ENCODE results near the gene CTTNBP2.

Gene CTTNBP2

DNA sequence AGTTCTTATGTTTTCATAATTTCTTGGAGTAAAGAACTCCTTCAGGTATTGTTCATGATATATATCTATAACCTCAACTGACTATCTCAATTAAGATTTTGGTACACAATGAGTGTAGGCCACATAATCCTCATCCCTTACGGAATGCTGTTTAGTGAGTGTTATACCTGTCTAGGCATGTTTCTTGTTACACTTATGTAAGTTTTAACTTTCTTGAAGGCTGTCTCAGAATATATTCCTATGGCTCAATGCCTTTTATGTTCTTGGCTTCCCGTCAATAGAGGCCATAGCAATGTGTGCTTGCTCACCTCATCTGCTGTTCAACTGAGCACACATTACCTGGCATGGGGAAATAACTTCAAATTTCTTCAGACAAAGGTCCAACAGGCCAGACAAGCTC is 185.1 kb downstream of the CTTNBP2 start:
- Mint-ChIP-seq H3K4me3 (no peak overlapping the region), H3K4me1 (no peaks in the 10 kb centered on the region), H3K27me3 (peaks cover 14% of the 10 kb centered on the region), H3K27ac (no peak overlapping the region), H3K9me3 (no peaks in the 10 kb centered on the region)
- ATAC-seq (no peak), DNase-seq (no peak)

- Mint-ChIP-seq H3K27ac (no peak overlapping the region), H3K9me3 (no peaks in the 10 kb centered on the region), H3K4me1 (no peaks in the 10 kb centered on the region), H3K27me3 (peaks cover 14% of the 10 kb centered on the region), H3K4me3 (no peak overlapping the region)
- DNase-seq (no peak), ATAC-seq (no peak)
These were observed 186.8 kb downstream of the CTTNBP2 start for GRCh38 chr7:117686311-117686935.

DNA sequence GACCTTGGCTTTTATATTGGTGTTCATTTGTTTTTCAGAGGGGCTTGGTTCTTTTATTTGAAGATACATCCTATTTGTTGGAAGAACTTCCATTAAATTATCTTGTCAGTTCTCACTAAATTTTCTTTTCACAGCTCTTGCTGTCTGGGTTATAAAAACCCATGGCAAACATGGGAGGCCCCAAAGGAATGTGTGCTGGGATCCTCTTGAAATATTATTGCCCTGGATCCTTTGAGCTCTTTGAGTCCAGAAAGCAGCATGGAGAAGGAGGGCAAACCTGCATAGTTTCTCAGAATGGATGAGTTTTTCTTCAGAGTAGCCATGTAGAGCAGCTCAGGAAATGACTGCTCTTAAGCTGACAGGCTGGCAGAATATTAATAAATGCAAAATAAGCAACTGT is 187.4 kb downstream of the CTTNBP2 start:
- H3K4me1 Mint-ChIP-seq: no peaks in the 10 kb centered on the region
- no peaks in the 10 kb centered on the region for H3K9me3 Mint-ChIP-seq
- H3K27me3 Mint-ChIP-seq: peaks cover 14% of the 10 kb centered on the region
- ATAC-seq: no peak
- DNase-seq: no peak
- peak overlapping the region in 1 of 2 donors; percentile 16 for H3K27ac Mint-ChIP-seq
- H3K4me3 Mint-ChIP-seq: no peak overlapping the region

- ATAC-seq (no peak), DNase-seq (no peak)
- Mint-ChIP-seq H3K9me3 (no peaks in the 10 kb centered on the region), H3K4me1 (no peaks in the 10 kb centered on the region), H3K27me3 (no peaks in the 10 kb centered on the region), H3K4me3 (no peak overlapping the region), H3K27ac (no peak overlapping the region)
These were observed 189.6 kb downstream of the CTTNBP2 start for GRCh38 chr7:117683430-117684175.

DNA sequence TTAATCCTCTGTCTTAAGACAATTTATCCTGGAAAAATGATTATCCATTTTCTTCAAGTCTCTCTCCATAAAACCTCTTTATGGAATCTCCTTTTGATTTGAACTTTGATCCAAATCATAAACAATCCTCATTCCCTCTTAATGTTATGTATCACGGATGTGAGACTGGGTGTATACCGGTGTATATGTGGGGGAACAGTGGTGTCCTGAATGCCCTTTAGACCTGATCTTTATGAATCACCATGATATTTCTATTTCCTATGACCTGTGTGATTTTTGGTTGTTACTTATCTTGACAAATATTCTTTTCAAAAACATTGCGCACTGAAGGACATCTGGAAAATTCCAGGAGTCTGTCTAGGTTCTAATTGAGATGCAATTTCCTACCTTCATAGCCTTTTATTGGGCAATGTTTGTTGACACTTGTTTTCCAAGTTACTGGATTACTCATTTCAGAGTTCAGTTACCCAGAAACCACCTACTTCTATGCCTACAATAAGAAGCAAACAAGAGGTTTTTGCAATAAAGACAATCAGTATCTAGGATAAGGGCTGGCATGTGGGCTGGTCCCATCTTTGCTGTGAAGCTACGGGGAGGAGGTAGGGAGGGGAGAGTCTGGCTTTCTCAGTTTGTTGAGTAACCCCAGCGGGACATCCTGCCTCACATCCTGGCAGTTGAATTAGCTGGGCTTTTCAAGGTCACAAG is 190.4 kb downstream of the CTTNBP2 start:
- no peaks in the 10 kb centered on the region for H3K9me3 Mint-ChIP-seq
- H3K4me1 Mint-ChIP-seq: no peaks in the 10 kb centered on the region
- H3K27me3 Mint-ChIP-seq: no peaks in the 10 kb centered on the region
- ATAC-seq: no peak
- no peak overlapping the region for H3K27ac Mint-ChIP-seq
- no peak for DNase-seq
- H3K4me3 Mint-ChIP-seq: no peak overlapping the region

DNA sequence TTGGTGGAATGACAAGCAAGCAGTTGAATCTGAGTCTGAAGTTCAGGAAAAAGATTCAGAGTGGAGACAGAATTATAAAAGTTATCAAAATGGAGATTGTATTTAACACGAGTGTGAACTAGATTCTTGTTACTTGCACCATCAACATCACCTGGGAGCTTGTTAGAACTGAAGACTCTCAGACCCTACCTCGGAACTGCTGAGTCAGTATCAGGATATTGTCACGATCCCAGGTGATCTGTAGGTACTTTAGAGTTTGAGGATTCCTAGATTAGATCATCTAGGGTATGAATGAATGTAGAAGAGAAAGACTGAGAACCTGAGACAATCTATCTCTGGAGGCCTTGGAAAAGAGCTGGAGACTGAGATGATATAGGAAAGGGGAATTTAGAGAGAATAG is 194.1 kb downstream of the CTTNBP2 start:
- no peak overlapping the region for H3K4me3 Mint-ChIP-seq
- H3K27ac Mint-ChIP-seq: no peak overlapping the region
- ATAC-seq (no peak), DNase-seq (no peak)
- H3K27me3 Mint-ChIP-seq: no peaks in the 10 kb centered on the region
- no peaks in the 10 kb centered on the region for H3K4me1 Mint-ChIP-seq
- H3K9me3 Mint-ChIP-seq: no peaks in the 10 kb centered on the region

DNA sequence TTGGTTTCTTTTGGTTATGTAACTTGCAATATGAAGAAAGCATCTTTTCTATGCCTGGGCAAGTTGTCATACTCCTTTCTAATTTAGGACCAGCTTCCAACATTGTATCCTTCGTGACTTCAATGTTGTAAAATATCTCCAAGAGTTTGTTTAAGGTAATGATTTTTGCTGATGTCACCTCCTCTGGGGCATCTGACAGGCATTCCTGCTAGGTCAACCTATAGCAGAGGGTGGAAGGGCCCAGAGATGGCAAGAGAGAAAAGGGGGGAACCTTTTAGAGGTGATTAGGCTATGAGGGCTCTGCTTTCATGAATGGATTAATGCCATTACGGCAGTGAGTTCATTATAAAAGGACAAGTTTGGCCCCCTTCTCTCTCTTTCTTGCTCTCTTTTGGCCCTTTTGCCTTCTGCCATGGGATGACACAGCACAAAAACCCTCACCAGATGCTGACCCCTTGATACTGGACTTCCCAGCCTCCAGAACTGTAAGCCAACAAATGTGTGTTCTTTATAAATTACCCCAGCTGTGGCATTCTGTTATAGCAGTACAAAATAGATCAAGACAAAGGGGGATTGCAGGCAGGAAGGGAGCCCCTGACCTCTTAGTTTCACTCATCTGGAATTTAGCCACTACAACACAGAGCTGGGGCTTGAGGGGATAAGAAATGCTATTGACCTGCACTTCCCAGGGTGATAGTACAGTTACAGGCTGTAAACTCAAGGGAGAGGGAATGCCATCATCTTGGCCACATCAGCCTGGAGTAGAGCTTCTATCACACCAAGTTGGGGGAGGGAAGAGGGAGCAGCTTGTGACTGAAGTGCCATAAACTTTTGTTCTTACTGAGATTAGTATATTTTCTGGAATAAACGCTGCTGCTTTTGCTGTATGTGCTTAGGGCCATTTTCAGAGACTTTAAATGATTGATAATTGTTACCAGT is 197.5 kb downstream of the CTTNBP2 start:
- Mint-ChIP-seq H3K4me1 (no peaks in the 10 kb centered on the region), H3K9me3 (no peaks in the 10 kb centered on the region)
- no peak for ATAC-seq

GRCh38 chr7:117674617-117675016 is 198.6 kb downstream of the CTTNBP2 start:
- no peaks in the 10 kb centered on the region for H3K4me1 Mint-ChIP-seq
- H3K9me3 Mint-ChIP-seq: no peaks in the 10 kb centered on the region
- DNase-seq (no peak), ATAC-seq (no peak)
- no peak overlapping the region for H3K4me3 Mint-ChIP-seq
- H3K27ac Mint-ChIP-seq: no peak overlapping the region
- no peaks in the 10 kb centered on the region for H3K27me3 Mint-ChIP-seq

More for the DNA sequence above, 197.5 kb downstream of the CTTNBP2 start:
- H3K27ac Mint-ChIP-seq: no peak overlapping the region
- no peak for DNase-seq
- no peak overlapping the region for H3K4me3 Mint-ChIP-seq
- H3K27me3 Mint-ChIP-seq: no peaks in the 10 kb centered on the region

GRCh38 chr7:117673839-117674238 is 199.4 kb downstream of the CTTNBP2 start:
- H3K4me3 Mint-ChIP-seq: no peak overlapping the region
- DNase-seq (no peak), ATAC-seq (no peak)
- no peaks in the 10 kb centered on the region for H3K9me3 Mint-ChIP-seq
- H3K27ac Mint-ChIP-seq: no peak overlapping the region
- no peaks in the 10 kb centered on the region for H3K4me1 Mint-ChIP-seq
- H3K27me3 Mint-ChIP-seq: no peaks in the 10 kb centered on the region

GRCh38 chr7:117673367-117673766 is 199.9 kb downstream of the CTTNBP2 start:
- no peaks in the 10 kb centered on the region for H3K4me1 Mint-ChIP-seq
- no peak for DNase-seq
- no peak overlapping the region for H3K27ac Mint-ChIP-seq
- no peaks in the 10 kb centered on the region for H3K27me3 Mint-ChIP-seq
- H3K9me3 Mint-ChIP-seq: no peaks in the 10 kb centered on the region
- no peak for ATAC-seq
- no peak overlapping the region for H3K4me3 Mint-ChIP-seq

- no peaks in the 10 kb centered on the region for H3K27me3 Mint-ChIP-seq
These were observed 200.8 kb downstream of the CTTNBP2 start for GRCh38 chr7:117672453-117672852.

GRCh38 chr7:117669818-117670217 is 203.4 kb downstream of the CTTNBP2 start:
- H3K27me3 Mint-ChIP-seq: no peaks in the 10 kb centered on the region
- no peak overlapping the region for H3K4me3 Mint-ChIP-seq
- no peaks in the 10 kb centered on the region for H3K9me3 Mint-ChIP-seq
- ATAC-seq (no peak), DNase-seq (no peak)
- no peak overlapping the region for H3K27ac Mint-ChIP-seq
- no peaks in the 10 kb centered on the region for H3K4me1 Mint-ChIP-seq

More at GRCh38 chr7:117672453-117672852, 200.8 kb downstream of the CTTNBP2 start:
- no peak overlapping the region for H3K27ac Mint-ChIP-seq
- no peak overlapping the region for H3K4me3 Mint-ChIP-seq
- H3K9me3 Mint-ChIP-seq: no peaks in the 10 kb centered on the region
- no peak for ATAC-seq
- no peak for DNase-seq
- no peaks in the 10 kb centered on the region for H3K4me1 Mint-ChIP-seq

- H3K27ac Mint-ChIP-seq: no peak overlapping the region
- no peak for DNase-seq
- ATAC-seq: no peak
- no peaks in the 10 kb centered on the region for H3K9me3 Mint-ChIP-seq
- H3K4me3 Mint-ChIP-seq: no peak overlapping the region
- H3K27me3 Mint-ChIP-seq: no peaks in the 10 kb centered on the region
- H3K4me1 Mint-ChIP-seq: no peaks in the 10 kb centered on the region
These were observed 205.8 kb downstream of the CTTNBP2 start for GRCh38 chr7:117667456-117667855.

GRCh38 chr7:117666689-117667088 is 206.6 kb downstream of the CTTNBP2 start:
- Mint-ChIP-seq H3K4me3 (no peak overlapping the region), H3K27ac (no peak overlapping the region), H3K27me3 (no peaks in the 10 kb centered on the region), H3K4me1 (no peaks in the 10 kb centered on the region), H3K9me3 (no peaks in the 10 kb centered on the region)
- ATAC-seq: no peak
- DNase-seq: no peak

DNA sequence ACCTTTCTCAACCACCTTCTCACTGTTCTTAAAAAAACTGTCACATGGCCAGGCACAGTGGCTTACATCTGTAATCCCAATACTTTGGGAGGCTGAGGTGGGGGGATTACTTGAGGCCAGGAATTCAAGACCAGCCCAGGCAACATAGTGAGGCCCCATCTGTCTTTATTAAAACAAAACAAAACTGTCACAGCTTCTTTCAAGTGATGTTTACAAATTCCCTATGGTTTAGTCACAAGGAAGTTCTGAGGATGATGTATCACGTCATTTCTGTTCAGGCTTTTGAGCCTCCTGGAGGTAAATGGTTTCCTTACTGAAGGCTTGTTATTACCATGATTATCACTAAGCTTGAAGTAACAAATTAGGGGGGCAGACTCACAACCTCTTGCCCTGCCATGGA is 207.2 kb downstream of the CTTNBP2 start:
- no peak overlapping the region for H3K4me3 Mint-ChIP-seq
- no peak overlapping the region for H3K27ac Mint-ChIP-seq
- no peaks in the 10 kb centered on the region for H3K9me3 Mint-ChIP-seq
- DNase-seq (no peak), ATAC-seq (no peak)
- no peaks in the 10 kb centered on the region for H3K27me3 Mint-ChIP-seq
- H3K4me1 Mint-ChIP-seq: no peaks in the 10 kb centered on the region
